GM23338 (cell line): ENCODE data around the gene GRK4. TPM values are rescaled to one million over a fixed set of nuclear protein-coding genes. Genes with fewer than 3 reads are reported as not detected.
"Not testable (repeated sequence)": the region's sequence is repeated elsewhere in the genome, so short reads cannot be mapped to it uniquely, and the experiment has no call there.

Experiments used
- ATAC-seq: fragments of 200-7000 bp; cut with Tn5 transposase; 3 replicates; pipeline ENCODE4 v1.9.1; 2020
- DNase-seq: peaks from one replicate; pipeline ENCODE4 v3.0.0-alpha.2; 2015; ENCODE audit warnings: low spot score
- H2AFZ ChIP-seq: fragments of 200-600 bp; sonication (generic); 2 replicates; pipeline ENCODE4 v1.8.0; 2016; ENCODE audit warnings: antibody characterized with exemption, mild to moderate bottlenecking, moderate library complexity
- H3F3A ChIP-seq: fragments of 200-600 bp; sonication (generic); replicated peaks from 2 replicates; pipeline ENCODE4 v1.8.0; 2017; ENCODE audit warnings: antibody characterized with exemption, mixed run types, low read depth
- H3K27ac ChIP-seq: fragments of 200-600 bp; sonication (generic); 2 replicates; pipeline ENCODE4 v1.6.1; 2016; ENCODE audit warnings: low read depth
- H3K27me3 ChIP-seq: fragments of 200-600 bp; sonication (generic); 2 replicates; pipeline ENCODE4 v1.8.0; 2016; ENCODE audit warnings: mild to moderate bottlenecking, mixed run types, moderate library complexity; ENCODE audit not compliant: insufficient read depth
- H3K36me3 ChIP-seq: fragments of 200-600 bp; sonication (generic); 2 replicates; pipeline ENCODE4 v1.8.0; 2016; ENCODE audit warnings: mild to moderate bottlenecking; ENCODE audit not compliant: insufficient read depth
- H3K4me1 ChIP-seq: fragments of 200-600 bp; sonication (generic); 2 replicates; pipeline ENCODE4 v1.8.0; 2016; ENCODE audit warnings: mild to moderate bottlenecking, moderate library complexity; ENCODE audit not compliant: insufficient read depth
- H3K4me2 ChIP-seq: fragments of 200-600 bp; sonication (generic); 2 replicates; pipeline ENCODE4 v1.7.1; 2017; ENCODE audit warnings: mixed run types
- H3K4me3 ChIP-seq: fragments of 200-600 bp; sonication (generic); 2 replicates; pipeline ENCODE4 v1.6.1; 2016; ENCODE audit warnings: mixed run types
- H3K79me2 ChIP-seq: fragments of 200-600 bp; sonication (generic); replicated peaks from 2 replicates; pipeline ENCODE4 v1.8.0; 2017; ENCODE audit warnings: mild to moderate bottlenecking; ENCODE audit not compliant: insufficient read depth
- H3K9me2 ChIP-seq: fragments of 200-600 bp; sonication (generic); 2 replicates; pipeline ENCODE4 v1.8.0; 2017; ENCODE audit not compliant: insufficient read depth
- H4K20me1 ChIP-seq: fragments of 200-600 bp; sonication (generic); replicated peaks from 2 replicates; pipeline ENCODE4 v1.8.0; 2017; ENCODE audit warnings: mild to moderate bottlenecking; ENCODE audit not compliant: insufficient read depth
- H3K27ac Mint-ChIP-seq: 2 replicates; pipeline ENCODE4 v1.8.0; 2020; ENCODE audit warnings: inconsistent platforms, mild to moderate bottlenecking, moderate library complexity, mixed read lengths
- H3K27me3 Mint-ChIP-seq: 3 replicates; pipeline ENCODE4 v1.8.0; 2022; ENCODE audit warnings: low read depth, mild to moderate bottlenecking, moderate library complexity, mixed read lengths, inconsistent platforms; ENCODE audit not compliant: insufficient read depth, poor library complexity
- H3K36me3 Mint-ChIP-seq: 3 replicates; pipeline ENCODE4 v1.8.0; 2021; ENCODE audit warnings: low read depth, mild to moderate bottlenecking, inconsistent platforms, moderate library complexity, mixed read lengths
- H3K4me1 Mint-ChIP-seq: 3 replicates; pipeline ENCODE4 v1.8.0; 2020; ENCODE audit warnings: mild to moderate bottlenecking, inconsistent platforms, mixed read lengths
- H3K4me3 Mint-ChIP-seq: 3 replicates; pipeline ENCODE4 v1.8.0; 2021; ENCODE audit warnings: moderate library complexity, mild to moderate bottlenecking, inconsistent platforms, mixed read lengths
- H3K9me3 Mint-ChIP-seq: 3 replicates; pipeline ENCODE4 v1.8.0; 2020; ENCODE audit warnings: moderate library complexity, mild to moderate bottlenecking, inconsistent platforms, mixed read lengths
- JUNB ChIP-seq: IDR thresholded peaks from one replicate; pipeline ENCODE4 v1.6.1; 2016; ENCODE audit warnings: antibody characterized with exemption; ENCODE audit not compliant: unreplicated experiment
- POLR2AphosphoS5 ChIP-seq: IDR thresholded peaks from 2 replicates; pipeline ENCODE4 v1.6.1; 2016; ENCODE audit warnings: antibody characterized with exemption, low read depth
- polyA plus RNA-seq: library from polyadenylated mRNA; unstranded; fragments of >200 nt; fragmentation: Nextera tagmentation; extraction: Ambion mirVana; gene quantifications from 2 replicates; pipeline ENCODE4 v1.2.1, GENCODE V29; 2016
- total RNA-seq: library from RNA; depleted of rRNA; stranded (reverse); fragments of >200 nt; shearing (Covaris generic); gene quantifications from 2 replicates; pipeline ENCODE4 v1.2.3, GENCODE V29; 2014
- TF ChIP-seq, protein P1 (sequence below): IDR thresholded peaks from one replicate; pipeline ENCODE4 v1.6.1; 2018; ENCODE audit warnings: antibody characterized with exemption; ENCODE audit not compliant: unreplicated experiment
- TF ChIP-seq, protein P2 (sequence below), 2 experiments: fragments of 200-600 bp in 1 of 2; sonication (generic) in 1 of 2; conservative IDR thresholded peaks; 2 replicates each; pipeline versions ENCODE4 v1.5.1 to v1.6.1; 2016 to 2017; ENCODE audit warnings: antibody characterized with exemption in 2 of 2, low read depth in 2 of 2, mild to moderate bottlenecking in 2 of 2, moderate library complexity in 1 of 2

Gene GRK4
- total and polyA plus RNA-seq, 2 experiments from 2014 or later, result 1.3 to 1.4 TPM

DNA sequence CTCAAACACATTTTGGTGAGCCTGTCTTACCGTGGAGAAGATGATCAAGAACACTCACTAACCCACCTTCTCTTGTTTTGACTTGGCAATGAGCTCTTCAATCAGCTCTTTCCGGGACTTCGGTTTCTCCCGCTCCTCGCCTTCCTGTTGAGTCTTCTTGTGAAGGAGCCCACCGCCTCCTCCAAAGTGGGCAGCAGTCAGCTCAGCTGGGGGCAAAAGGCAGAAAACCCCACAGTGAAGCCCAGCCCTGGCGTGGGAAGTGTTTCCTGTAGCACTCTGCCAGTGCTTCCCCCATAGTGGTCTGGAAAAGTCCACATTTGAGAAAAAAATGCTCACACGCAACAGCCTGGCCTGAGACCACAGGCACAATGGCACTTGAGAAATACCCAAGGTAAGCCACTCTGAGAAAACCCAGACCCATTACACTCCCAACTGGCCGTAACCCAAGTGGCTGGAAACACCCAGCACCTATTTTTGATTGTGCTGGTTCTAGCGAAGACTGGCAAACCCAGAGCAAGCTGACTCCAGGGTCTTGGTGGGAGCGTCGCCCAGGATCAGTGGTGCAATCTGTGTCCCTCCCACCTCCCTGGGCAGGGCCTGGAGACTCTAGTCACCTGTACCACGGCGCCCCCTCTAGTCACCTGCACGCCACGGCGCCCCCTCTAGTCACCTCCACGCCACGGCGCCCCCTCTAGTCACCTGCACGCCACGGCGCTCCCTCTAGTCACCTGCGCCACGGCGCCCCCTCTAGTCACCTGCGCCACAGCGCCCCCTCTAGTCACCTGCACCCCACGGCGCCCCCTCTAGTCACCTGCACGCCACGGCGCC lies 8.8 kb upstream of the GRK4 start:
- H3K4me1 ChIP-seq, result no peaks in the 10 kb centered on the region
- DNase-seq (peak; percentile 77), ATAC-seq (peak; percentile 86)
- H4K20me1 ChIP-seq, result peaks cover 8% of the 10 kb centered on the region
- no peak overlapping the region for H2AFZ ChIP-seq
- H3K4me2 ChIP-seq, result no peak overlapping the region
- Mint-ChIP-seq H3K27ac (no peak overlapping the region), H3K36me3 (peaks cover 98% of the 10 kb centered on the region), H3K4me3 (no peak overlapping the region), H3K4me1 (no peaks in the 10 kb centered on the region), H3K27me3 (peaks cover 25% of the 10 kb centered on the region), H3K9me3 (peaks cover 43% of the 10 kb centered on the region)
- no peak overlapping the region for H3K4me3 ChIP-seq
- H3K9me2 ChIP-seq, result 0 out of 2 replicates have a peak, but pooled peaks cover 12% of the 10 kb centered on the region
- TF ChIP-seq JUNB (no peak), POLR2AphosphoS5 (peak; percentile 29; the same call in 1 of the 2 replicates)
- TF ChIP-seq, protein P1, sequence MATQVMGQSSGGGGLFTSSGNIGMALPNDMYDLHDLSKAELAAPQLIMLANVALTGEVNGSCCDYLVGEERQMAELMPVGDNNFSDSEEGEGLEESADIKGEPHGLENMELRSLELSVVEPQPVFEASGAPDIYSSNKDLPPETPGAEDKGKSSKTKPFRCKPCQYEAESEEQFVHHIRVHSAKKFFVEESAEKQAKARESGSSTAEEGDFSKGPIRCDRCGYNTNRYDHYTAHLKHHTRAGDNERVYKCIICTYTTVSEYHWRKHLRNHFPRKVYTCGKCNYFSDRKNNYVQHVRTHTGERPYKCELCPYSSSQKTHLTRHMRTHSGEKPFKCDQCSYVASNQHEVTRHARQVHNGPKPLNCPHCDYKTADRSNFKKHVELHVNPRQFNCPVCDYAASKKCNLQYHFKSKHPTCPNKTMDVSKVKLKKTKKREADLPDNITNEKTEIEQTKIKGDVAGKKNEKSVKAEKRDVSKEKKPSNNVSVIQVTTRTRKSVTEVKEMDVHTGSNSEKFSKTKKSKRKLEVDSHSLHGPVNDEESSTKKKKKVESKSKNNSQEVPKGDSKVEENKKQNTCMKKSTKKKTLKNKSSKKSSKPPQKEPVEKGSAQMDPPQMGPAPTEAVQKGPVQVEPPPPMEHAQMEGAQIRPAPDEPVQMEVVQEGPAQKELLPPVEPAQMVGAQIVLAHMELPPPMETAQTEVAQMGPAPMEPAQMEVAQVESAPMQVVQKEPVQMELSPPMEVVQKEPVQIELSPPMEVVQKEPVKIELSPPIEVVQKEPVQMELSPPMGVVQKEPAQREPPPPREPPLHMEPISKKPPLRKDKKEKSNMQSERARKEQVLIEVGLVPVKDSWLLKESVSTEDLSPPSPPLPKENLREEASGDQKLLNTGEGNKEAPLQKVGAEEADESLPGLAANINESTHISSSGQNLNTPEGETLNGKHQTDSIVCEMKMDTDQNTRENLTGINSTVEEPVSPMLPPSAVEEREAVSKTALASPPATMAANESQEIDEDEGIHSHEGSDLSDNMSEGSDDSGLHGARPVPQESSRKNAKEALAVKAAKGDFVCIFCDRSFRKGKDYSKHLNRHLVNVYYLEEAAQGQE, result no peak
- TF ChIP-seq, protein P2, sequence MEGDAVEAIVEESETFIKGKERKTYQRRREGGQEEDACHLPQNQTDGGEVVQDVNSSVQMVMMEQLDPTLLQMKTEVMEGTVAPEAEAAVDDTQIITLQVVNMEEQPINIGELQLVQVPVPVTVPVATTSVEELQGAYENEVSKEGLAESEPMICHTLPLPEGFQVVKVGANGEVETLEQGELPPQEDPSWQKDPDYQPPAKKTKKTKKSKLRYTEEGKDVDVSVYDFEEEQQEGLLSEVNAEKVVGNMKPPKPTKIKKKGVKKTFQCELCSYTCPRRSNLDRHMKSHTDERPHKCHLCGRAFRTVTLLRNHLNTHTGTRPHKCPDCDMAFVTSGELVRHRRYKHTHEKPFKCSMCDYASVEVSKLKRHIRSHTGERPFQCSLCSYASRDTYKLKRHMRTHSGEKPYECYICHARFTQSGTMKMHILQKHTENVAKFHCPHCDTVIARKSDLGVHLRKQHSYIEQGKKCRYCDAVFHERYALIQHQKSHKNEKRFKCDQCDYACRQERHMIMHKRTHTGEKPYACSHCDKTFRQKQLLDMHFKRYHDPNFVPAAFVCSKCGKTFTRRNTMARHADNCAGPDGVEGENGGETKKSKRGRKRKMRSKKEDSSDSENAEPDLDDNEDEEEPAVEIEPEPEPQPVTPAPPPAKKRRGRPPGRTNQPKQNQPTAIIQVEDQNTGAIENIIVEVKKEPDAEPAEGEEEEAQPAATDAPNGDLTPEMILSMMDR (conservative IDR thresholded peaks at IDR 0.05; ENCODE audit: low read depth in 2 of 2), result peak; percentile 32 to 89
- peaks cover 44% of the 10 kb centered on the region for H3K79me2 ChIP-seq
- H3K27ac ChIP-seq, result no peak overlapping the region
- H3K27me3 ChIP-seq, result 0 out of 2 replicates have a peak, but pooled peaks cover 3% of the 10 kb centered on the region
- peaks cover 18% of the 10 kb centered on the region for H3F3A ChIP-seq
- peaks cover 72% of the 10 kb centered on the region for H3K36me3 ChIP-seq

DNA sequence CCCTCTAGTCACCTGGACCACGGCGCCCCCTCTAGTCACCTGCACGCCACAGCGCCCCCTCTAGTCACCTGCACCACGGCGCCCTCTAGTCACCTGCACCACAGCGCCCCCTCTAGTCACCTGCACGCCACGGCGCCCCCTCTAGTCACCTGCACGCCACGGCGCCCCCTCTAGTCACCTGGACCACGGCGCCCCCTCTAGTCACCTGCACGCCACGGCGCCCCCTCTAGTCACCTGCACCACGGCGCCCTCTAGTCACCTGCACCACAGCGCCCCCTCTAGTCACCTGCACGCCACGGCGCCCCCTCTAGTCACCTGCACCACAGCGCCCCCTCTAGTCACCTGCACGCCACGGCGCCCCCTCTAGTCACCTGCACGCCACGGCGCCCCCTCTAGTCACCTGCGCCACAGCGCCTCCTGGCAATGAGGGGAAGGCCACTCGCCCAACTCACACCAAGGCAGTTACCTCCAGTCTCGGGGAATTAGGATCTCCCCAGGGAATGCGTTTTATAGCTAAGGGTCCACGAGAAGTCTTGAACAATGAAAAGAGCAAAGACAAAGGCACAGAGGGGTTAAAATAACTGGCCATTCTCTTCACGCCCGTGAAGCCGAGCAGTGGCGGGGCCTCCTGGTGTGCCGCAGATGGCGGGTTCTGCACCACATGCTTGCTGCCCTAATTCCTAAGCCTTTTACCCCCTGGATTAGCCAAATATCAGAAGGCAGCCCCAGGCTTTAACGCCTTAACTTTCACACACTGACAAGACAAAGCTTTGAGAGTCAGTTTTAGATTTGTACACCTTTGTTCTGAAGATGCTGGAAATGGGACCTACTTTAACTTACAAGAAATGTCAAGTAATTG lies 8.0 kb upstream of the GRK4 start:
- peaks cover 24% of the 10 kb centered on the region for H3K27me3 Mint-ChIP-seq
- H3K4me2 ChIP-seq, H3K27ac Mint-ChIP-seq, ATAC-seq, DNase-seq, H3K4me1 Mint-ChIP-seq, H2AFZ ChIP-seq, H3K27ac ChIP-seq, H3K4me1 ChIP-seq, H3K27me3 ChIP-seq, H3K4me3 Mint-ChIP-seq: not testable (repeated sequence)
- H3F3A ChIP-seq, result peaks cover 21% of the 10 kb centered on the region
- H3K4me3 ChIP-seq, result 0 out of 2 replicates have a peak overlapping the region, but pooled peaks have one; percentile 28
- H3K9me2 ChIP-seq, result 0 out of 2 replicates have a peak, but pooled peaks cover 12% of the 10 kb centered on the region
- H3K9me3 Mint-ChIP-seq, result peaks cover 43% of the 10 kb centered on the region
- H3K36me3 Mint-ChIP-seq, result peaks cover 98% of the 10 kb centered on the region
- peaks cover 64% of the 10 kb centered on the region for H3K36me3 ChIP-seq
- H3K79me2 ChIP-seq, result peaks cover 52% of the 10 kb centered on the region
- peaks cover 12% of the 10 kb centered on the region for H4K20me1 ChIP-seq
- TF ChIP-seq, protein P2 (conservative IDR thresholded peaks at IDR 0.05; ENCODE audit: low read depth in 2 of 2), result peak in 1 of 2 experiments; percentile 57
